AG09319 (cell line): ENCODE measurements around the gene FAM89B.

Experiments used
- DNase-seq: peaks from one replicate; pipeline ENCODE4 v3.0.0-alpha.2; 2010; ENCODE audit warnings: low read depth; ENCODE audit errors: extremely low read depth
- CTCF ChIP-seq: IDR thresholded peaks from 2 replicates; pipeline ENCODE4 v1.5.1; 2011; ENCODE audit warnings: low read depth, mild to moderate bottlenecking, inconsistent platforms, low read length, moderate library complexity

The FAM89B gene

DNA sequence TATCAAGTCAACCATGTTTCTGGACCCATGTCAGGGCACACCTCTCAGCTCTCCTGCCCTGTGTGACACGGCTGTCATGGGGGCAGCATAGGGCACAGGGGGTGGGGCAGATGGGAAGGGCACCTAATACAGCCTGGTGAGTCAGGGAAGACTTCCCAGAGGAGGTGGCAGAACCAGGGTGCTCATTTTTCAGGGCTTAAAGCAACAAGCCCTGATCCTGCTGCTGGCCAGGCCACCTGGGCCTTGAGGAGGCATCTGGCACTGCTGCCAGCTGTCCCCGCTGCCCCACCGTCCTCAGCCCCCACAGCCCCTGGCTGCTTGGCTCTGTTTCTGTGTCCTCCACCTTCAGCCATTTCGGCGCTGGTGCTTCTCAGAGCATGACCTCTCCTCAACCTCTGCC lies 37.3 kb downstream of the FAM89B start:
- no peak for TF ChIP-seq CTCF
- no peak for DNase-seq

DNA sequence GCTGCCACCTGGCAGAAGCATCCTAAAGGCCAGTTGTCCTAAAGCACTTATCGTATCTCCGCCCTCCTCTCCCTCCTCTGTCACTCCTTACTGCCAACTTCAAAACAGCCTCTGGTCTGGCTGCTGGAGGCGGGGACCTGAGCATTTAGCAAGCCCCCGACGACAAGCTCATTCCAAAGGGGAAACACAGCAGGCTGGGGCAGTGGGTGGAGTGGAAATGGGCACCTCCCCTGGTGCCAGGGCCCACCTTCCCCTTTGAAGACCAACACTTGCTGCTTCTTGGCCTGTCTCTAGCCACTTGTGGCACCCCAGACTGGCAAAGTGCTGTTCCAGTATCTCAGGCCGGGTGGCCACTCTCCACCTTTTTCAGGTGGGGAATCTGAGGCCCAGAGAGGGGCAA lies 38.1 kb downstream of the FAM89B start:
- DNase-seq: no peak
- TF ChIP-seq CTCF: no peak

- DNase-seq: no peak
- no peak for TF ChIP-seq CTCF
Observed at GRCh38 chr11:65611028-65611757, 38.9 kb downstream of the FAM89B start.

- DNase-seq: no peak
Observed at GRCh38 chr11:65611758-65612603, 39.6 kb downstream of the FAM89B start.

GRCh38 chr11:65612691-65613090 lies 40.4 kb downstream of the FAM89B start:
- no peak for DNase-seq

More at GRCh38 chr11:65611758-65612603, 39.6 kb downstream of the FAM89B start:
- TF ChIP-seq CTCF: no peak

GRCh38 chr11:65613091-65613928 lies 41.0 kb downstream of the FAM89B start:
- DNase-seq: no peak
- no peak for TF ChIP-seq CTCF

More at GRCh38 chr11:65612691-65613090, 40.4 kb downstream of the FAM89B start:
- TF ChIP-seq CTCF: no peak
